ENCODE data around the gene LIPT1. TPM values are rescaled to one million over a fixed set of nuclear protein-coding genes. Genes with fewer than 3 reads are reported as not detected.

The LIPT1 gene
- total RNA-seq, result 7.9 TPM
- long read RNA-seq, partial matches to known transcripts, result 0 of 5 reads
- long read RNA-seq, other reads (novel, unspliced or antisense), result 1 of 5 reads

GRCh38 chr2:99154643-99155536 is at the start of gene LIPT1, which contains the start of gene TSGA10:
Gene LIPT1, plus strand, starts transcription at chr2:99154967. Its CDS starts 6,991 bp downstream, at chr2:99161958.
Gene TSGA10, minus strand, starts transcription at chr2:99154942. Its CDS starts 45,503 bp downstream, at chr2:99109439.
- intact Hi-C loops (cut with micrococcal nuclease), result no loop called here
- H3K4me1 ChIP-seq, result peaks cover 34% of the 10 kb centered on the region
- no peaks in the 10 kb centered on the region for H3K9me3 ChIP-seq (replicated peaks)
- TF ChIP-seq CTCF (IDR thresholded peaks at IDR 0.05; ENCODE audit: borderline replicate concordance), result no peak
- peak; percentile 92 for DNase-seq
- peak within 1 kb of the TSS; percentile 75 for H3K4me3 ChIP-seq
- H3K27me3 ChIP-seq (ENCODE audit: low read depth), result no peaks in the 10 kb centered on the region
- H3K36me3 ChIP-seq, result peaks cover 30% of the 10 kb centered on the region
- H3K27ac ChIP-seq (replicated peaks), result peak within 1 kb of the TSS; percentile 89

- H3K27me3 ChIP-seq (ENCODE audit: low read depth), result peaks cover 10% of the 10 kb centered on the region
- no peak for DNase-seq
- TF ChIP-seq CTCF (IDR thresholded peaks at IDR 0.05; ENCODE audit: borderline replicate concordance), result no peak
- H3K27ac ChIP-seq (replicated peaks), result no peak overlapping the region
- H3K9me3 ChIP-seq (replicated peaks), result no peaks in the 10 kb centered on the region
- no peak overlapping the region for H3K4me3 ChIP-seq
- intact Hi-C loops (cut with micrococcal nuclease), result no loop called here
- H3K4me1 ChIP-seq, result no peaks in the 10 kb centered on the region
- H3K36me3 ChIP-seq, result no peaks in the 10 kb centered on the region
These were observed 47.9 kb upstream of the LIPT1 start for GRCh38 chr2:99106913-99107312.

GRCh38 chr2:99111236-99111635 is 43.5 kb upstream of the LIPT1 start:
- intact Hi-C loops (cut with micrococcal nuclease), result no loop called here
- Histone ChIP-seq H3K4me3 (no peak overlapping the region), H3K27me3 (ENCODE audit: low read depth) (peaks cover 10% of the 10 kb centered on the region), H3K4me1 (no peaks in the 10 kb centered on the region), H3K36me3 (no peaks in the 10 kb centered on the region), H3K27ac (replicated peaks) (no peak overlapping the region), H3K9me3 (replicated peaks) (no peaks in the 10 kb centered on the region)
- no peak for DNase-seq
- no peak for TF ChIP-seq CTCF (IDR thresholded peaks at IDR 0.05; ENCODE audit: borderline replicate concordance)

GRCh38 chr2:99111945-99112344 is 42.8 kb upstream of the LIPT1 start:
- Histone ChIP-seq H3K27ac (replicated peaks) (no peak overlapping the region), H3K9me3 (replicated peaks) (no peaks in the 10 kb centered on the region), H3K27me3 (ENCODE audit: low read depth) (peaks cover 10% of the 10 kb centered on the region), H3K4me1 (no peaks in the 10 kb centered on the region), H3K4me3 (no peak overlapping the region), H3K36me3 (no peaks in the 10 kb centered on the region)
- no peak for DNase-seq
- no peak for TF ChIP-seq CTCF (IDR thresholded peaks at IDR 0.05; ENCODE audit: borderline replicate concordance)
- intact Hi-C loops (cut with micrococcal nuclease), result no loop called here

GRCh38 chr2:99112617-99113016 is 42.1 kb upstream of the LIPT1 start:
- no peak for TF ChIP-seq CTCF (IDR thresholded peaks at IDR 0.05; ENCODE audit: borderline replicate concordance)
- H3K27me3 ChIP-seq (ENCODE audit: low read depth), result peaks cover 10% of the 10 kb centered on the region
- H3K36me3 ChIP-seq, result no peaks in the 10 kb centered on the region
- no peak for DNase-seq
- H3K27ac ChIP-seq (replicated peaks), result no peak overlapping the region
- H3K4me3 ChIP-seq, result no peak overlapping the region
- no peaks in the 10 kb centered on the region for H3K4me1 ChIP-seq
- H3K9me3 ChIP-seq (replicated peaks), result no peaks in the 10 kb centered on the region
- intact Hi-C loops (cut with micrococcal nuclease), result no loop called here

Data from left ventricle myocardium inferior (tissue), 1 donor.